ENCODE measurements around the gene CDC42EP4.
A peak's percentile ranks its signal among the peaks of the same experiment; 100 is the strongest.
"Not testable (repeated sequence)": the region's sequence is repeated elsewhere in the genome, so short reads cannot be mapped to it uniquely, and the experiment has no call there.

Gene CDC42EP4

GRCh38 chr17:73318427-73318813, 6.6 kb upstream of the CDC42EP4 start:
- no peaks in the 10 kb centered on the region for H3K4me1 Mint-ChIP-seq (ENCODE audit: low read depth)
- no peaks in the 10 kb centered on the region for H3K9me3 Mint-ChIP-seq
- H3K27me3 Mint-ChIP-seq (ENCODE audit: low read depth), result peaks cover 2% of the 10 kb centered on the region
- H3K27ac Mint-ChIP-seq, result no peak overlapping the region
- H3K4me3 Mint-ChIP-seq, result no peak overlapping the region
- no peaks in the 10 kb centered on the region for H3K36me3 Mint-ChIP-seq (ENCODE audit: low read depth)

GRCh38 chr17:73317513-73318426, 6.0 kb upstream of the CDC42EP4 start:
- Mint-ChIP-seq H3K27ac (no peak overlapping the region), H3K4me3 (no peak overlapping the region), H3K4me1 (ENCODE audit: low read depth) (no peaks in the 10 kb centered on the region), H3K9me3 (no peaks in the 10 kb centered on the region), H3K27me3 (ENCODE audit: low read depth) (peaks cover 5% of the 10 kb centered on the region), H3K36me3 (ENCODE audit: low read depth) (no peaks in the 10 kb centered on the region)

DNA sequence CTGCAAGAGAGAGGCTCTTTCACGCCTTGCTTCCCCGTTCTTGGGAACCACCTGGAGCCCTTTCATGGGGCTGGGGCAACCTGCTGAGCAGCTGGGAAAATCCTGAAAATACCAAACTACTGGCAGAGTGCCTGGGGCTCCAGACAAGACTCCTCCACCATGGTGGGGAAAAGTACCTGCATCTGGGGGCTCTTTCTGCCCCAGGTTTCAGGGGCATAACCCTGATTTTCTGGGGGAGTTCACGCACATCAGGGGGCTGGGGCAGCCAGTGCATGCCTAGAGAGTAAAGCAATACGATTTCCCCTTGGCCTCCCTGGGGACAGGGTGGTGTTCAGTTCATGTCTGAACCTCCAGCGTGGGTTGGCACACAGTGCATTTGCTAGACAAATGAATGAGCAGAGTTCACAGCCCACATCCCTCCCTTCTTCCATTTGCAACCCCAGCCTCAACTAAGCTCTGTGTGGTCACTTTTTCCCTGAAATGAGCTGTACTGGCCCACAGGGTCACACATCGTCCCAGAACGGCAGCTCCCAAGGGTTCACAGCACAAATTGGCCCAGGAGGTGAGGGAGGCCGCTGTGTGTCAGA, 5.2 kb upstream of the CDC42EP4 start:
- no peak overlapping the region for H3K27ac Mint-ChIP-seq
- peaks cover 5% of the 10 kb centered on the region for H3K27me3 Mint-ChIP-seq (ENCODE audit: low read depth)
- no peaks in the 10 kb centered on the region for H3K36me3 Mint-ChIP-seq (ENCODE audit: low read depth)
- H3K4me1 Mint-ChIP-seq (ENCODE audit: low read depth), result no peaks in the 10 kb centered on the region
- H3K9me3 Mint-ChIP-seq, result no peaks in the 10 kb centered on the region
- H3K4me3 Mint-ChIP-seq, result no peak overlapping the region

GRCh38 chr17:73315471-73315870, 3.7 kb upstream of the CDC42EP4 start:
- Mint-ChIP-seq H3K9me3 (no peaks in the 10 kb centered on the region), H3K36me3 (ENCODE audit: low read depth) (no peaks in the 10 kb centered on the region), H3K27me3 (ENCODE audit: low read depth) (peaks cover 5% of the 10 kb centered on the region)

DNA sequence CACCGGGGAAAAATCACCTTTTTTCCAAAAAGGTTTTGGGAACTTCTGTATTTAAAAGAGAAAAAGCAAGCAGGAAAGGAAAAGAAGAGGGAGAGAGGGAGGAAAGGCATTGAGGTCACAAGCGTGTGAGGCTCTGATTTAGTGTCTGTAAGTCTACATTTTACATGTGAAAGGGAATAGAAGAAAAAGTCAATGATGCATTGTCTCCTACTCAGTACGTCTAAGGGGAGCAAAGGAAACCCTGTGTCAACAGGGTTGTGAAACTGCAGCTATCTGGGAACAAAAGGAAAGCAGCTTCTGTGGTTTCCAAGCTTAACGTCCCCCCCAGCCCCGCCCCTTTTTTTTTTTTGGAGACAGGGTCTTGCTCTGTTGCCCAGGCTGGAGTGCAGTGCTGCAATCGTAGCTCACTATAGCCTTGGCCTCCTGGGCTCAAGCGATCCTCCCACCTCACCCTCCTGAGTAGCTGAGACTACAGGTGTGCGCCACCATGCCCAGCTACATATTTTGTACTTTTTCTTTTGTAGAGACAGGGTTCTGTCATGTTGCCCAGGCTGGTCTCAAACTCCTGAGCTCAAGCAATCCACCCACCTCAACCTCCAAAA, 1.8 kb upstream of the CDC42EP4 start:
- H3K27me3 Mint-ChIP-seq (ENCODE audit: low read depth), result peaks cover 16% of the 10 kb centered on the region
- peaks cover 8% of the 10 kb centered on the region for H3K4me1 Mint-ChIP-seq (ENCODE audit: low read depth)
- no peaks in the 10 kb centered on the region for H3K9me3 Mint-ChIP-seq
- H3K36me3 Mint-ChIP-seq (ENCODE audit: low read depth), result no peaks in the 10 kb centered on the region
- peak overlapping the region; percentile 3 for H3K4me3 Mint-ChIP-seq
- no peak overlapping the region for H3K27ac Mint-ChIP-seq

More at GRCh38 chr17:73315471-73315870, 3.7 kb upstream of the CDC42EP4 start:
- H3K4me1 Mint-ChIP-seq (ENCODE audit: low read depth), result peaks cover 3% of the 10 kb centered on the region
- no peak overlapping the region for H3K27ac Mint-ChIP-seq
- no peak overlapping the region for H3K4me3 Mint-ChIP-seq

GRCh38 chr17:73312887-73313286, 1.1 kb upstream of the CDC42EP4 start:
- H3K4me3 Mint-ChIP-seq, result peak overlapping the region; percentile 17

DNA sequence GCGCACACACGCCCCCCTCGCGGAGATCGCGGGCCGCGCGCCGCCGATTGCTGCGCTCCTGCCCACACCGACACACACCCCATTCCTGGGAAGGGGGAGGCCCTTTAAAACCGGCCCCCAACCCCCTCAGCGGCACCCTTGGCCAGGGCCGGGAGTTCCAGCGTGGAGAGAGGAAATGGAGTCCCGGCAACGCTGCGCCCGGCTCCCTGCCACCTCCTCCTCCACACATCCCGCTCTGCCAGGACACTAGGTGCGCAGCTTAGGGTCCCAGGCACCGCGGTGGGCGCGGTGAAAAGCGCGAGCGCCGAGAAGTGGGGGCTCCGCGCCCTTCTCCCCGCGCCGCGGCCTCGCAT, 397 bp downstream of the CDC42EP4 start:
- peak overlapping the region; percentile 84 for H3K4me3 Mint-ChIP-seq
- H3K9me3 Mint-ChIP-seq, result no peaks in the 10 kb centered on the region
- H3K27me3 Mint-ChIP-seq (ENCODE audit: low read depth), result peaks cover 16% of the 10 kb centered on the region
- H3K27ac Mint-ChIP-seq, result no peak overlapping the region
- peaks cover 8% of the 10 kb centered on the region for H3K4me1 Mint-ChIP-seq (ENCODE audit: low read depth)
- H3K36me3 Mint-ChIP-seq (ENCODE audit: low read depth), result no peaks in the 10 kb centered on the region

More at GRCh38 chr17:73312887-73313286, 1.1 kb upstream of the CDC42EP4 start:
- peaks cover 16% of the 10 kb centered on the region for H3K27me3 Mint-ChIP-seq (ENCODE audit: low read depth)
- not testable (repeated sequence) for H3K36me3 Mint-ChIP-seq (ENCODE audit: low read depth); H3K27ac Mint-ChIP-seq; H3K9me3 Mint-ChIP-seq; H3K4me1 Mint-ChIP-seq (ENCODE audit: low read depth)

GRCh38 chr17:73309727-73310596, 1.8 kb downstream of the CDC42EP4 start:
- H3K9me3 Mint-ChIP-seq, result no peaks in the 10 kb centered on the region
- H3K4me3 Mint-ChIP-seq, result peak overlapping the region; percentile 84
- H3K36me3 Mint-ChIP-seq (ENCODE audit: low read depth), result no peaks in the 10 kb centered on the region
- H3K27me3 Mint-ChIP-seq (ENCODE audit: low read depth), result peaks cover 16% of the 10 kb centered on the region
- H3K4me1 Mint-ChIP-seq (ENCODE audit: low read depth), result peaks cover 8% of the 10 kb centered on the region
- H3K27ac Mint-ChIP-seq, result peak overlapping the region; percentile 20

- H3K9me3 Mint-ChIP-seq; H3K36me3 Mint-ChIP-seq (ENCODE audit: low read depth); H3K4me3 Mint-ChIP-seq; H3K27ac Mint-ChIP-seq; H3K4me1 Mint-ChIP-seq (ENCODE audit: low read depth): not testable (repeated sequence)
- peaks cover 16% of the 10 kb centered on the region for H3K27me3 Mint-ChIP-seq (ENCODE audit: low read depth)
Measured at GRCh38 chr17:73308959-73309358, 2.8 kb downstream of the CDC42EP4 start.

DNA sequence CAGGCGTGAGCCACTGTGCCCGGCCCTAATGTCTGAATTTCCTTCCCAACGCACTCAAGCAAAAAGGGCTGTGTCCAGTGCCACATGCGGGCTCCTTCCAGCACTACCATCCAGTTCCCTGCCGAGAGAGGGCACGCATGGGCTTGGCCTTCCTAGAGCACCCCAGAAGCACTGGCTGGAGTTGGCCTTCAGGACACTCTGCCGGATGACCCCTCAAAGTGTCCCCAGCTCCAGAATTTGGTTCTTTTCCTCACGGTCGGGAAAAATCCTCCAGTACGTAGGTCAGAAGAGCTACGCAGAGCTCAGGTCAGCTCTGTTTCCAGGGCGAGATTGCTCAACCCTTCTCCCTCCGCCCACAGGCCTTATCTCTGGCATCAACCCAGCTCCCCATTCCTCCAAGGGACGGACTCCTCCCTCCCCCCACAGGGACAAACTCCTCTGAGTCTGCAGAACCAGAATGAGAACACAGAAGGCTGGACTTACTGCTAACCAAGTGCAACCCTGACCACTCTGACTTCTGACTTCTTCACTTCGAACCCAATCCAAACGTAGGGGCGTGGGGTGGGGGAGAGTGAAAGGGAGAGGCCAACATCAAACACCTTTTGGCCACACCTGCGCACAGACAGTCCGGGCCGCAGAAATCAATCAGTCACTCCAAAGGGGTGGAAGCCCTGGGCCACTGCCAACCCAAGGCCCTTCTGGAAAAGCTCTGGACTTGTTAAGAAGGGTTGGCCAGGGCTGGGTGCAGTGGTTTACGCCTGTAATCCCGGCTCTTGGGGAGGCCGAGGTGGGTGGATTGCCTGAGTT, 3.6 kb downstream of the CDC42EP4 start:
- H3K4me3 Mint-ChIP-seq, result no peak overlapping the region
- H3K9me3 Mint-ChIP-seq, result no peaks in the 10 kb centered on the region
- peaks cover 12% of the 10 kb centered on the region for H3K27me3 Mint-ChIP-seq (ENCODE audit: low read depth)
- peaks cover 8% of the 10 kb centered on the region for H3K4me1 Mint-ChIP-seq (ENCODE audit: low read depth)
- H3K27ac Mint-ChIP-seq, result no peak overlapping the region
- no peaks in the 10 kb centered on the region for H3K36me3 Mint-ChIP-seq (ENCODE audit: low read depth)

DNA sequence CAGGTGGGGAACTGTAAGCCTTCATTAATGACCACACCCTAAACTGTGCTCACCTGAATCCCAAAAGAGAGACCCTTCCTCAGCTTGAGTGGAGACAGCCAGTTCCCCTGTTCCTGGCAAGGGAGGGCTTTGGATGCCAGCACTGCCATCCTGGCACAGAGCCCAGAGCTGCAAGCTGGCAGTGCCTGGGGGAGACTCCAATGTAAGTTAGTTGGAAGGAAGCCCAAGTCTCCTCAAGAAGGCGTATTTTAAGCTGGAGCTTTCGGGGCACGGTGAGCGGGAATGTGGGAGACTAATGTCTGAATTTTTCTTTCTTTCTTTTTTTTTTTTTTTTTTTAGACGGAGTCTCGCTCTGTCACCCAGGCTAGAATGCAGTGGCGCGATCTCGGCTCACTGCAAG, 4.7 kb downstream of the CDC42EP4 start:
- H3K4me3 Mint-ChIP-seq, result no peak overlapping the region
- H3K36me3 Mint-ChIP-seq (ENCODE audit: low read depth), result no peaks in the 10 kb centered on the region
- no peak overlapping the region for H3K27ac Mint-ChIP-seq

GRCh38 chr17:73305845-73306836, 5.7 kb downstream of the CDC42EP4 start:
- Mint-ChIP-seq H3K4me1 (ENCODE audit: low read depth) (peaks cover 6% of the 10 kb centered on the region), H3K27ac (no peak overlapping the region), H3K9me3 (no peaks in the 10 kb centered on the region), H3K27me3 (ENCODE audit: low read depth) (peaks cover 12% of the 10 kb centered on the region), H3K4me3 (no peak overlapping the region), H3K36me3 (ENCODE audit: low read depth) (no peaks in the 10 kb centered on the region)

More for the DNA sequence above, 4.7 kb downstream of the CDC42EP4 start:
- no peaks in the 10 kb centered on the region for H3K9me3 Mint-ChIP-seq
- peaks cover 8% of the 10 kb centered on the region for H3K4me1 Mint-ChIP-seq (ENCODE audit: low read depth)
- peaks cover 12% of the 10 kb centered on the region for H3K27me3 Mint-ChIP-seq (ENCODE audit: low read depth)

Data from T-helper 1 cell treated with Interleukin-12 subunit alpha and Interleukin-12 subunit beta and Interleukin-4 antibody, amounts not matched to agents 30 μg/mL and 1 μg/mL, for 36 hours (primary cell).